CD4-positive, alpha-beta T cell treated with Interleukin-15 for 1 hour (primary cell): ENCODE results near the gene MARK4.

ENCODE experiments used
- DNase-seq: peaks from one replicate; pipeline ENCODE4 v3.0.0-alpha.2; 2020

MARK4 gene

DNA sequence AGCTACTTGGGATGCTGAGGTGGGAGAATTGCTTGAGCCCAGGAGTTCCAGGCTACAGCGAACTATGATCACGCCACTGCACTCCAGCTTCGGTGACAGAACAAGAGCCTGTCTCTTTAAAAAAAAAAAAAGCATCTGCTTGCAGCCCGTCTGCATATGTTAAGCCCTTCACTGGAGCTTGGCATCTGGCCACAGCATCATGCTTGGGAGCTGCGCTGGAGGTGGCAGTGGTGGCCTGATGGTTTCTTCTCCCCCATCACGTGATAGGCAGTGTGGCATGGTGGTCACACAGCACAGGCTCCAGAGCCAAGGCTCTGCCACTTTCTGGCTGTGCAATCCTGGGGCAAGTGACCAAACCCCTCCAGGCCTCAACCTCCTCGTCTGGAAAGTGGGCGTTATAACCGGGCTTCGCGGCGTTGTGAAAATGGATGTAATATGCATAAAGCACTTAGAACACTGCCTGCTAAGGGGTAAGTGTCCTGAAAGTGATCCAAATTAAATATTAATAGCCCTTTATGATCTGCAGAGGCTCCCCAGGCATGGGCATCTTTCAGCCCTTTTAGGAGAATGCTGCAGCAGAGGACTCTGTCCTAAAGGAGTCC lies 24.4 kb downstream of the MARK4 start:
- no peak for DNase-seq

DNA sequence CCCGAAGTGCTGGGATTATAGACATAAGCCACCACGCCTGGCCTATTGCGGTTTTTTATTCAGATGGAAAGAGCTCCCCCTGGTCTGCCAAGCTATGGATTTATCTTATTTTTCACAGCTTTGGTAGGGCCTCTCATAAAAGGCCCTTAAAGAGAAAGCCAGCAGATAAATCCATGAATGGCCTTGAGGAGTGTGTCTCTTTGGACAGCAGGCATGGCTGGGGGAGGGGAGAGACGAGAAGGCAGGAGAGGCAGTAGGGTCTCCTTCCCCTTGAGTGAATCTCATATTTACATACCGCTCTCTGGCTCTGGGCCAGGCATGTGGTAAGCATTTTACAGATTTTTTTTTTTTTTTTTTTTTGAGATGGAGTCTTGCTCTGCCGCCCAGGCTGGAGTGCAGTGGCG lies 25.2 kb downstream of the MARK4 start:
- no peak for DNase-seq

DNA sequence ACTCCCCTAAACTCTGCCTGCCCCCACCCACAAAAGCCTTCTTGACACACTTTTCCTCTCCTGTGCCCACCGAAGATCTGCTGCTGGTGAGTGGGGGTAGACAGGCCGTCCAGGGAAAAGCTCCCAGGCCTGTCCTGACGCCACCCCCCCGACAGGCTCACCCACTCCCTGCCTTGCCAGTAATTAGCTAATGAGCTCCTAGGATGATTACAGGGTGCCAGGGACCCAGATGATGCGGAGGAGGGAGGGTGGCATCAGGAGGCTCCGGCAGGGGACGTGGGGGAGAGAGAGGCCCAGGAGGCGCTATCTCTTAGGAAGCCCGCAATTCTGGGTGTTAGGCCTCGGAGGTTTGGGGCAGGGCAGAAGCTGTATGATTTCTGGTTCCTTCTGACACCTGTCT lies 27.0 kb downstream of the MARK4 start:
- no peak for DNase-seq

DNA sequence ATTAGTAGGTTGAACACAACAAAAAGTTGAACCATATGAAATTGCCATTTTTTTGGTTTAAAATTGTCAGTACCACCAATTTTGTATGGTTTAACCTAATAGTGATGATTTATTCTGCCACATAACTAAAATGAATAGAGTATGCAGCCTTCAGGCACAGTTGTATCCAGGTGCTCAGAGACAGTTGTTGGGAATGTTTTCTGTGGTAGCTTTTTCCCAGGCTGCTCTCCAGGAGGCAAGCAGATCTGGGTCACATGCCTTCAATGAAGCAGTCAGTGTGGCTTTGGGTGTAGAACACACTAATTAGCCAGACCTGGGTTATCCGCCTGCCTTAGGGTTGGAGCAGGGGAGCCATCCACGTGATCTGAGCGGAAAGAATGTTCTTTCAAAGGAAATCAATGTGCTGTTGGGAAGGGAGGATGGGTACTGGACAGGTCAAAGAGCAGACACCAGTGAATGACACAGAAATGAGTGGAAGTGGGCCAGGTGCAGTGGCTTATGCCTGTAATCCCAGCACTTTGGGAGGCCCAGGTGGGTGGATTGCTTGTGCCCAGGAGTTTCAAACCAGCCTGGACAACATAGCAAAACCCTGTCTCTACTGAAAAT lies 28.6 kb downstream of the MARK4 start:
- DNase-seq = no peak

DNA sequence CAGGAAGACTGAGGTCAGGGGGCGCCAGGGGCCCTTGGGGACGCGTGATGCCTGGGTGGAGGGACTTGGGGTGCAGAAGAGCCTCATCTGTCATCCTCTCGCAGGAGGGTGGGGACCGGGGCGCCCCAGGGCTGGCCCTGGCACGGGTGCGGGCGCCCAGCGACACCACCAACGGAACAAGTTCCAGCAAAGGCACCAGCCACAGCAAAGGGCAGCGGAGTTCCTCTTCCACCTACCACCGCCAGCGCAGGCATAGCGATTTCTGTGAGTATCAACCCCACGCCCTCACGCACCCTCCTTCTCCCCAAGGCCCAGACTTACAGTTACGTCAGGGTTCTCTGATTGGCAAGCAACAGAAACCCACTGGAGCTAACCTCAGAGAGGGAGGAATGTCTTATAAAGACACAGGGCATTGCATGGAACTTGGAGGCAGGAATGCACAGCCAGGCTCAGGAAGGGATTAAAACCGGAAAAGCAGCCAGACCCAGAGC lies 29.4 kb downstream of the MARK4 start:
- DNase-seq = no peak

DNA sequence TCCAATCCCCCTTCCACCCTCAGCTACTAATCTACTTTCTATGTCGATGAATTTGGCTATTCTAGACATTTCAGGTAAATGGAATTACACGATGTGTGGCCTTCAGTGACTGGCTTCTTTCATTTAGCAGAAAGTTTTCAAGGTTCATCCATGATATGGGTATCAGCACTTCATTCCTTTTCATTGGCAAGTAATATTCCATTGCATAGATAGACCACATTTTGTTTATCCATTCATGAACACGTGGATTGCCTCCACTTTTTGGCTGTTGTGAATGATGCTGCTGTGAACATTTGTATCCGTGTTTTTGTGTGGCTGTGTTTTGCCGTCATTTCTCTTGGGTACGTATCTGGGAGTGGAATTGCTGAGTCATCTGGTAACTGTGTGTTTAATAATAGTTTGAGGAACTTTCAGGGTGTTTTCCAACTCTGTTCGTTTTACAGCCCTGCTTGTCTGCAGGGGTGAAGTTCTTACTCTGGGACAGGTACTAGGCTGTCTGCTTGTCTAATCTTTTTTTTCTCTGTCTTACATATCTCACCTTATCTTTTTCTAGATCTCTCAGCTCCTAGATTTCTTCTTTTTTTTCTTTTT lies 32.5 kb downstream of the MARK4 start:
- peak; percentile 21 for DNase-seq

DNA sequence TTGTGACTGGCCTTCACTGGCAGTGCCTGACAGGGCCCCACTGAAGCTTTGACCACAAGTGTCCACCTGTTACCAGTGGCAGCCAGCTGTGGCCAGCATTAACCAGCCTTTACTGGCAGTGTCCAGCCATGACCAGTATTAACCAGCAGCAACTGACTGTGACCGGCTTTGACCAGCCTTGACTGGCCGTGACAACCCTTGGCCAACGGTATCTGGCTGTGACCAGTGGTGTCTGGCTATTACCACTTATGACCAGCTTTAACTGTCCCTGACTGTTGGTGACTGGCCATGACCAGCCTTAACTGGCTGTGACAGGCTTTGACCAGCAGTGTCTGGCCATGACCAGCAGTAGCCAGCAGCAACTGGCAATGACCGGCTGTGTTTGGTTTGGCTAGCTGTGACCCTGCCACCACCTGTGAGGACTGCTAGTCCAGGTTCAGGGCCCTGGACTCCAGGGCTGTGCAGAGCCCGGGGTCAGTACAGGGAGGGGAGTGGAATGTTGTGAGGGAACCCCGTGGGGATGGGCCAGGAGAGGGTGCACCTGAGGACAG lies 39.4 kb downstream of the MARK4 start:
- DNase-seq = no peak

DNA sequence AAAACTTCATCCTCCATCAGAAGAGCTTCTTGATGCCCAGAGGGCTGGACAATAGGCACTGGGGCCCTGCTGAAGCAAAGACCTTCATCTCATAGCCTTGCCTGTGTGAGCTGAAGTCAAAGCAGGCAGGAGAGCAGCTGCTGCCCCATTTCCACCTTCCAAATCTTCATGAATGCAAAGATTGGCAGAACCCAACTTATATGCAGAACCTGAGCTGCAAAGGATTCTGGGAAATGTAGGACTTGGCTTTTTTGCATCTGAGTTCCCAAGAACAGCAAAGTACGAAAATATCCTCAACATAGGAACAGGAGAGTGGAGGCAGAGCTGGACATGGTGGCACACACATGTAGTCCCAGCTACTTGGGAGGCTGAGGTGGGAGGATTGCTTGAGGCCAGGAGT lies 40.8 kb downstream of the MARK4 start:
- no peak for DNase-seq

DNA sequence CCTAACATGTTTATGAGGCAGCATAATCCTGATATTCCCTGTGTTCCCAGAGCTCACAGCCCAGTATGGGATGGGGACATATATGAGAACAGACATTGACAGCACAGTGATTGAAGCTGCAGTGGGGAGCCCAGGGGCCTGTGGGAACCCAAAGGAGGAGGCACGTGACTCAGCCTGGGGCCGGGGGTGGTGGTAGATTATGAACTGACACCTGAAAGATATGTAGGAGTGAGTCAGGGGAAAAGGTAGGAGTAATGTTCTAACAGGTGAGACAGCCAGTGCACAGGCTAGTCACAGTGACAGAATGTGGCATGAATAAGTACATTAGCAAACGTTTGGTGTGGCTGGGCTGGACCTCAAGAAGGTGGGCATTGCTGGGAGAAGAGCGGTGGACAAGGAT lies 42.6 kb downstream of the MARK4 start:
- no peak for DNase-seq

DNA sequence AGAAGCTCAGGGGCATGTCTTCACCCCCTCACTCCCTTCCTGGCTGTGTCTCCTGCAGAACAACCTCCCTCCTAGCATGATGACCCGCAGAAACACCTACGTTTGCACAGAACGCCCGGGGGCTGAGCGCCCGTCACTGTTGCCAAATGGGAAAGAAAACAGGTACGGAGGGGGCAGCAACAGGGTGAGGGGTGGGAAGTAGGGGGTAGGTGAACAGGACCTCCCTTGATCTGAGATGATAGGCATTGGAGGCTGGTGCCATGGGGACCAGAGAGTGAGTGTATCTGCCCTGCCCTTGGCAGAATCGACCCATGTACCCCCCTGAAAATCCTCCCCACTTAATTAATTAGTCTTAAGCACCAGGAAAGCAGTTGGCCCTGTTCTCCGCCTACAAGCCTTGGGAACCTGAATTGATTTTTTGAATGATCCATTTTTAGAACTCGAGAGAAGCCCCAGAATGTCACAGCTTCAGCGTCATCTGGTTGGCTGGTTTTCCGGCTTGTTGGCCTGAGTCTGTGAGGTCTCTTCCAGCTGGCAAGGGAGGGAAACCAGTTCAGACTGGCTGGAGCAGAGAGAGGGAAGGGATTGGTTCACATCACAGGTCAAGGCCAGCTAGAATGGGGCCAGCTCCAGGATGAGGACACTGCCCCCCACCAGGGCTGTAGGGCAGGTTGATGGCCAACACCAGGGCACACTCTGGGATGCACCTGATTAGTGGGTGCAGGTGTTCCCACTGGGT lies 43.4 kb downstream of the MARK4 start:
- DNase-seq = no peak

DNA sequence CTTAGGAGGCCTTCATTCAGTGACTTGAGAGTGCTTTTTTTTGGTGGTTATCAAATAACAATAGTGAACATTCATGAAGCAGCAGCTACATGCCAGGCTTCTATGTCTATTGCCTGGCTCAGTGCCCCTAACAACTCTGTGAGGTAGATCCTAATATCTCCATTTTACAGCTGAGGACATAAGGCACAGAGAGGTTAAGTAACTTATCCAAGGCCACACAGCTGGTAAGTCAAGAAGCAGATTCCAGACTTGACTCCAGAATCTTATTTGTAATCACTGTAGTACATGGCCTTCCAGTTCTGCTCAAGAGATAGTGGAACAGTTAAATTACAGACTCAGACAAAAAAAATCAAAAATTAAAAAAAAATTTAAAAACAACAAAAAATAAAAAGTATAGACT lies 44.8 kb downstream of the MARK4 start:
- no peak for DNase-seq

DNA sequence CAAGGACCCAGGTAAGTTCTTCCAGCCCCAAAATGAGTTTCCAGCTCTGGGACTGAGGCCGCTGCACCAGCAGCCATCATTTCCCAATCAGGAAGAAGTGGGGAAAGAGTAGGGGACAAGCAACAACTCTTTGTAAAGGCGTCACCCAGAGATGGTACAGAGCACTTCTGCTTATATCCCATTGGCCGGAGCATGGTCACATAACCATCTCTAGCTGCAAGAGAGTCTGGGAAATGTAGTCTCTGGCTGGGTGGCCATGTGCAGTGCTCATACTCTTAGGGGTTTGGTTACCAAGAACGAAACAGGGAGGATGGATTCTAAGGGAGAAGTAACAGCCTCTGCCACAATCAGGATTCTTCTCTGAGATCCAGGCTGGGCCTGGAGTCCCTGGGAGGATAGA lies 45.3 kb downstream of the MARK4 start:
- DNase-seq = peak; percentile 46

DNA sequence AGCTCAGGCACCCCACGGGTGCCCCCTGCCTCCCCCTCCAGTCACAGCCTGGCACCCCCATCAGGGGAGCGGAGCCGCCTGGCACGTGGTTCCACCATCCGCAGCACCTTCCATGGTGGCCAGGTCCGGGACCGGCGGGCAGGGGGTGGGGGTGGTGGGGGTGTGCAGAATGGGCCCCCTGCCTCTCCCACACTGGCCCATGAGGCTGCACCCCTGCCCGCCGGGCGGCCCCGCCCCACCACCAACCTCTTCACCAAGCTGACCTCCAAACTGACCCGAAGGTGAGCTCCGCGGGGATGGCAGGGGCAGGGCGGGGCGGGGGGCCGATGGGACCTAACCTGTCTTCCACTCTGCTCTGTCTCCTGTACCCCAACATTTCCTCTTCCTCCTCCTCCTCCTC lies 46.6 kb downstream of the MARK4 start:
- DNase-seq = no peak

DNA sequence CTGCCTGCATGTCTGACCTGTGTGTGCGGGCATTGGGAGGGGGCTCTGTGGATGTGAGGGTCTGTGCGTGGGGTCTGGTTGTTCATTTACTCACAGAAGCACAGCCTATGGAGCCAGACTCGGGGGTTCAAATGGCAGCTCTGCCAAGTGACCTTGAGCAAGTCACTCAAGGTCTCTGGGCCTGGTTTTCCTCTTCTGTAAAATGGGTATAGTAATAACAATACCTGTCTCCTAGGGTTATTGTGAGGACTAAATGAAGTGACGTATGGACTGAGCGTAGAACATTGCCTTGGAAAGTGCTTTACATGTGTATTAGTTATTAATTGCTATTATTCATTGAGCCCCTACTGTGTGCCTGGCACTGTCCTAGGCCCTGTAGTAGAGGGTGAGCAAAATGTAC lies 47.2 kb downstream of the MARK4 start:
- no peak for DNase-seq

DNA sequence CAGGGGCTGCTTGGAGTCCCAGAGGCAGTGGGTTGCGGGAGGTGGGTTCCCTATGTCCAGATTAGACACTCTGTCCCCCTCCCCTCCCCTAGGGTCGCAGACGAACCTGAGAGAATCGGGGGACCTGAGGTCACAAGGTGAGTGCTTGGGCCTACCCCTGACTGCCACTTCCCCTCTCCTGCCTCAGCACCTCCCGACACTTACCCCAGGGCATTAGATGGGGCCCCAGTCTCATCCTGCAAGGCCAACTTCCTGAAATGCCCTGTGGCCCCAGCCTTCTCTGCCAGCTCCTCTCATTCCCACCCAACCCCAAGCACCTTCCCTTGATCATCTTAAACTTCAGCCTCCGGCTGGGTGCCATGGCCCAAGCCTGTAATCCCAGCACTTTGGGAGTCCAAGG lies 48.6 kb downstream of the MARK4 start:
- DNase-seq = no peak

DNA sequence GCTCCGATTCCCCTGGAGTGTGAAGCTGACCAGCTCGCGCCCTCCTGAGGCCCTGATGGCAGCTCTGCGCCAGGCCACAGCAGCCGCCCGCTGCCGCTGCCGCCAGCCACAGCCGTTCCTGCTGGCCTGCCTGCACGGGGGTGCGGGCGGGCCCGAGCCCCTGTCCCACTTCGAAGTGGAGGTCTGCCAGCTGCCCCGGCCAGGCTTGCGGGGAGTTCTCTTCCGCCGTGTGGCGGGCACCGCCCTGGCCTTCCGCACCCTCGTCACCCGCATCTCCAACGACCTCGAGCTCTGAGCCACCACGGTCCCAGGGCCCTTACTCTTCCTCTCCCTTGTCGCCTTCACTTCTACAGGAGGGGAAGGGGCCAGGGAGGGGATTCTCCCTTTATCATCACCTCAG lies 51.3 kb downstream of the MARK4 start:
- no peak for DNase-seq

DNA sequence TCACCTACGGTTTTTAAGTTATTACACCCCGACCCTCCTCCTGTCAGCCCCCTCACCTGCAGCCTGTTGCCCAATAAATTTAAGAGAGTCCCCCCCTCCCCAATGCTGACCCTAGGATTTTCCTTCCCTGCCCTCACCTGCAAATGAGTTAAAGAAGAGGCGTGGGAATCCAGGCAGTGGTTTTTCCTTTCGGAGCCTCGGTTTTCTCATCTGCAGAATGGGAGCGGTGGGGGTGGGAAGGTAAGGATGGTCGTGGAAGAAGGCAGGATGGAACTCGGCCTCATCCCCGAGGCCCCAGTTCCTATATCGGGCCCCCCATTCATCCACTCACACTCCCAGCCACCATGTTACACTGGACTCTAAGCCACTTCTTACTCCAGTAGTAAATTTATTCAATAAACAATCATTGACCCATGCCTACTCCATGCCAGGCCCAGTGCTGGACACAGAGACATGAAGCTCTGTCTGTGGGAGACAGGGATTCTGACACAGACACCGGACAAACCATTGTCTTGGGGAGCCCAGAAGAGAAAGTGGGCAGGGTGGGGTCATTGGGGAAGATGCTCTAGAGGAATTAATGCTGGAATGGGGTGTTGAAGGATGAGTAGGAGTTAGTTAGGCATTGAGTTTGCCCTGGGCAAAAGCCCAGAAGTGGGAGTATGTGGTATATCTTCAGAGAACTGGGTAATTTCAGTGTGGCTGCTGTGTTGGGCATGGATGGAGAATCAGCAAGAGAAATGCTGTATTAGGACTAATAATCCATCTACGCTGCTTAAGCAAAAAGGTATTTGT lies 52.4 kb downstream of the MARK4 start:
- DNase-seq = no peak

DNA sequence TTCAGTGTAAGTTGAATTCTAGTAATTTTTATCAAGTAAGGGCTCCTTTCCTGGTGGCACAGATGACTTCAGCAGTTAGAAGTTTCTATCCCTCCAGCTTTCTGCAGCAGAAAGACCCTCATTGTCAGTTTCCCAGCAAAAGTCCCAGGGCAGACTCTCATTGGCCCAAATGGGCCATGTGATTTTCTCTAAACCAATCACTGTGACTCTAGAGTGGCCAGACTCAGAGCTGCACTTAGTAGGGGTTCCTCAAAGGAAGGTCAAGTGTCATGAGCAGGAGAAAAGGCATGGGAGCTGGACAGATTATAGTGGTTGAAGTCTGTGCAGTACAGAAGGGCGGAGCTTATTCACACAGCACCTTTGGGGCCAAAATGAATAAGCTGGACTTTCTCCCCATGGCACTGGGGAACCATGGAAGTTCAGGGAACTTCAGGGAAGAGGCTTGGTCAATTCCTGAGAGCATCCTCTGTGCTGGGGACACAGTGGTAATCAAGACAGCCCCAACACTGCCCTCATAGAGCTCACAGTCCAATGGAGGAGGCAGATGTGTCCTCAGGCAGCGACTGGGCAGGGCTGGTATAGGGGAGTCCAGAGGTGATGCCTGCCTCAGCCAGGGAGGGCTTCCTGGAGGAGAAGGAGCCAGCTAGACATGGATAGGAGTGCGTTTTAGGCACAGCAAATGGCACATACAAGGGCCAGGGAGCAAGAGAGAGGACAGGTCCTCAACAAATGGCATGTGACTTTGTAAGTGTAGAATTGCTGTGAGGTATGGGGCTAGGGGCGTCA lies 53.3 kb downstream of the MARK4 start:
- no peak for DNase-seq

DNA sequence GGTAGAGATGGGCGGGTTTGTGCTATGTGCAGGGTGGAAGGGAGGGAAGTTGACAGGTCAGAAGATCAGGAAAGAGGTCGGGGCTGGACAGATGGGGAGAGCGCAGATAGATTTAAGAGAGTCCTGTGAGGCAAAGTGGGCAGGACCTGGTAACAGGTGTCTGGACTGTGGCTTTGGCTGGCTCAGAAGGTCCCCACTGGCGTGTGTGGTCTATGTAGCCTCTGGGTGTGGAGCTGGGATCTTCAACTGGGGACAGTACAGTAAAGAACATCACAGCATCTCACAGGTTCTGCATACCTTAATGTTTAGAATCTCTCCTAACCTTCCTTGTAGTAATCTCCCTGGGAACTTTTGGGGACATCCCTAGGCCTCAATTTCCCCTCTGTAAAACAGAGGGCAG lies 53.9 kb downstream of the MARK4 start:
- no peak for DNase-seq

DNA sequence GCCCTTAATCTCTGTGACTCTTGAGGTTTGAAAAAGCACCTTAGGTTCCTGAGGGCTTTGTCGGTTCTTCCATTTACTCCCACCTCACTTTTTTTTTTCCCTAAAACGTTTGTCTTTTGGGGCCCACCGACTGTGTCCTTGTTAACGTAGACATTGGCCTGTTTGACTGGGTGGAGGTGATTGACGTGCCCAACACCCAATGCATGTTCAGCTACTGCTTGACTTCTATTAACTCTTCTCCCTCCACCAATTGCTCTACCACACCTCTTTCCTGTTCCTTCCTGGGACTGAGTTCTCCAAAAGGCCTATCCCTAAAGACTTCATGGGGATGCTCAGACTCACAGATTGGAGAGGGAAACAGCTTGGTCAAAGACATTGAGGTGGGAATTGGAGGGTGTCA lies 54.4 kb downstream of the MARK4 start:
- no peak for DNase-seq

DNA sequence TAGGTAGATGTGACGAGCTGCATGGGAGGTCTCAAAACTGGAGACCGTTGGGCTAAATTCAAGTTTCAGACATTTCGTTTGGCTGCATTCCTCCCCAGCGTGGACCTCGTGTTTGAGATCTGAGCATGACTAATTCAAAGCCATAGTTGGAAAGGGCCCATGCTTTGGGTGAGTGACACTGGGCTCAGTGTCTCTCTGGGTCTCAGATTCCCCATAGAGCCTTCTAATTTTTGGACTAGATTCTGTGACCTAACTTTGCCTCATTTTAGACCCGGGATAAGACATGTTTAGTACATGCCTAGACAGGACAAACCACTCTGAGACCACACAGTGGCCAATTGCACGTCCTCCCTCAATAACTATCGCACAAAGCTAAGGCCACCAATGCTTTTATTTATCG lies 55.0 kb downstream of the MARK4 start:
- DNase-seq = no peak

DNA sequence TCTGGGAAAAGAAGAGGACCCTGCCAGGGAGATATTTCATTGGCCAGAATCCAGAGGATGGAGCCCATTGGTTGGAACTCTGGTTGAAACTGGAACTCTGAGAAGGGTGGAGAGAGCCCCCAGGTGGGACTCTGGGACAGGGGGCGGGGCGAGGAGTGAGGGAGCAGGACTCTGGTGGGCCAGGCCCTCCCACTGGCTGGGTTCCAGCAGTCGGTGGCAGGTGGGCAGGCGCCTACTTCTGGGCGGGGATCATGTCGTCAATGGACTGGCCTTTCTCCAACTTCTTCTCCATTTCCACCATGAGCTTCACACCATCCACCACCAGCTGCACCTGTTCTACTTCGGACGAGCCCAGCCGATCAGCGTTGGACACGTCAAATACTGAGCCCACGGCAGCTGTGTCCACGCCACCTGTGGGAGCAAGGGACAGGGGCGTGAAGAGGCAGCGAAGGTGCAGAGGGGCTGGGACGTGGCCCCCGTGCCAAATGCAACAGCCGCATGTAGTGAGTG lies 55.5 kb downstream of the MARK4 start:
- DNase-seq = no peak
